SU-DHL-6 (cell line): ENCODE results near the gene SUGCT.

Experiments
- H2AFZ ChIP-seq: fragments of 200-600 bp; sonication (generic); 2 replicates; pipeline ENCODE4 v1.6.1; 2014; ENCODE audit warnings: low read depth, mild to moderate bottlenecking, moderate library complexity, mixed read lengths, antibody characterized with exemption, low read length; ENCODE audit not compliant: severe bottlenecking
- H3F3A ChIP-seq: fragments of 200-600 bp; shearing (Covaris generic); 2 replicates; pipeline ENCODE4 v1.6.0; 2016; ENCODE audit warnings: antibody characterized with exemption, mild to moderate bottlenecking; ENCODE audit not compliant: insufficient read depth
- H3K27ac ChIP-seq: fragments of 200-600 bp; sonication (generic); 2 replicates; pipeline ENCODE4 v1.5.1; 2016; ENCODE audit warnings: low read depth, mild to moderate bottlenecking, low read length, moderate library complexity, mixed read lengths
- H3K27me3 ChIP-seq: fragments of 200-600 bp; sonication (generic), shearing (Covaris generic); 2 replicates; pipeline ENCODE4 v1.6.0; 2014; ENCODE audit warnings: mild to moderate bottlenecking, low read length
- H3K36me3 ChIP-seq: fragments of 200-600 bp; sonication (generic); 2 replicates; pipeline ENCODE4 v1.6.1; 2014; ENCODE audit warnings: mild to moderate bottlenecking, low read length, mixed read lengths
- H3K4me2 ChIP-seq: fragments of 300-600, 200-600 bp; shearing (Covaris generic), sonication (generic); 2 replicates; pipeline ENCODE4 v1.6.0; 2014; ENCODE audit warnings: low read length, low read depth, mild to moderate bottlenecking; ENCODE audit not compliant: poor library complexity, severe bottlenecking
- H3K4me3 ChIP-seq: fragments of 200-600 bp; sonication (generic); 2 replicates; pipeline ENCODE4 v1.5.1; 2014; ENCODE audit warnings: antibody characterized with exemption, low read length, mild to moderate bottlenecking, mixed read lengths; ENCODE audit not compliant: insufficient read depth, poor library complexity, severe bottlenecking
- H3K79me2 ChIP-seq: fragments of 200-600 bp; sonication (generic); 2 replicates; pipeline ENCODE4 v1.6.1; 2014; ENCODE audit warnings: mild to moderate bottlenecking, low read length, moderate library complexity; ENCODE audit not compliant: insufficient read depth
- H3K9ac ChIP-seq: fragments of 200-600 bp; sonication (generic); 2 replicates; pipeline ENCODE4 v1.7.0; 2014; ENCODE audit warnings: mild to moderate bottlenecking, low read length
- H3K9me2 ChIP-seq: fragments of 200-600 bp; sonication (generic); replicated peaks from 2 replicates; pipeline ENCODE4 v1.6.1; 2014; ENCODE audit warnings: low read length; ENCODE audit not compliant: insufficient read depth
- H3K9me3 ChIP-seq: fragments of 200-600 bp; sonication (generic); 2 replicates; pipeline ENCODE4 v1.6.1; 2014; ENCODE audit warnings: low read length, mixed read lengths; ENCODE audit not compliant: insufficient read depth
- H4K20me1 ChIP-seq: fragments of 200-600 bp; sonication (generic); 2 replicates; pipeline ENCODE4 v1.6.1; 2014; ENCODE audit warnings: low read depth, mild to moderate bottlenecking, antibody characterized with exemption, low read length, moderate library complexity, mixed read lengths
- CTCF ChIP-seq: fragments of 200-600 bp; sonication (generic); IDR thresholded peaks from one replicate; pipeline ENCODE4 v1.5.1; 2017; ENCODE audit warnings: antibody characterized with exemption, mild to moderate bottlenecking, low read length, moderate library complexity; ENCODE audit not compliant: insufficient read depth, poor library complexity, severe bottlenecking
- EZH2phosphoT487 ChIP-seq: fragments of 200-600 bp; sonication (generic), shearing (Covaris generic); conservative IDR thresholded peaks from 2 replicates; pipeline ENCODE4 v1.6.1; 2018; ENCODE audit warnings: mild to moderate bottlenecking, antibody characterized with exemption, low read length, moderate library complexity, mixed read lengths

The SUGCT gene

GRCh38 chr7:40755438-40755837 is 620.6 kb downstream of the SUGCT start:
- Histone ChIP-seq H3K9me3 (no peaks in the 10 kb centered on the region), H3K9me2 (no peaks in the 10 kb centered on the region), H3K4me2 (no peak overlapping the region), H3F3A (no peaks in the 10 kb centered on the region), H2AFZ (no peak overlapping the region), H3K27ac (no peak overlapping the region), H3K36me3 (no peaks in the 10 kb centered on the region), H3K4me3 (no peak overlapping the region), H3K27me3 (no peaks in the 10 kb centered on the region), H3K9ac (no peak overlapping the region), H4K20me1 (no peaks in the 10 kb centered on the region), H3K79me2 (no peaks in the 10 kb centered on the region)
- TF ChIP-seq CTCF = no peak
- TF ChIP-seq EZH2phosphoT487 = no peak

DNA sequence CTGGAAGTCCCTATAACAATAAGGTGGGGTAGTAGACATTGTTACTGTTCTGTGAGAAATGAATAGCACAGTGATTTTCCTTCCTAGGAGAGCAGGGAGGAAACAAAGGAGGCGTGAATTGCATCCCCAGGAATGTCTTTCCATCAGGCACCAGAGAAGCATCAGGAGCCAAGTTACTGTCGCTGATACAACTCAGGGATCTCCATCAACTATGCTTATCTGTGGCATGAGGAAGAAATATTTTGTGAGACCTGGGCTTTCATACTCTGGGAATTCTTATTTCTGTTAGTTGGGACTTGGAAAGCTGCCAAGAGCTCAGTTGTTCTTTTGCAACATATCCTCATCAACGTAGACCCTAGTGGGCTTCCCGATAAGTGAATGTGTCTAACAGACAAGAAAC is 622.3 kb downstream of the SUGCT start:
- Histone ChIP-seq H3K27me3 (no peaks in the 10 kb centered on the region), H3K9me3 (no peaks in the 10 kb centered on the region), H3K36me3 (no peaks in the 10 kb centered on the region), H4K20me1 (no peaks in the 10 kb centered on the region), H3K27ac (no peak overlapping the region), H2AFZ (no peak overlapping the region), H3K4me3 (no peak overlapping the region), H3F3A (no peaks in the 10 kb centered on the region; the same call in 1 of the 2 replicates), H3K79me2 (no peaks in the 10 kb centered on the region), H3K4me2 (no peak overlapping the region), H3K9me2 (no peaks in the 10 kb centered on the region), H3K9ac (no peak overlapping the region)
- TF ChIP-seq CTCF = no peak
- TF ChIP-seq EZH2phosphoT487 = no peak

DNA sequence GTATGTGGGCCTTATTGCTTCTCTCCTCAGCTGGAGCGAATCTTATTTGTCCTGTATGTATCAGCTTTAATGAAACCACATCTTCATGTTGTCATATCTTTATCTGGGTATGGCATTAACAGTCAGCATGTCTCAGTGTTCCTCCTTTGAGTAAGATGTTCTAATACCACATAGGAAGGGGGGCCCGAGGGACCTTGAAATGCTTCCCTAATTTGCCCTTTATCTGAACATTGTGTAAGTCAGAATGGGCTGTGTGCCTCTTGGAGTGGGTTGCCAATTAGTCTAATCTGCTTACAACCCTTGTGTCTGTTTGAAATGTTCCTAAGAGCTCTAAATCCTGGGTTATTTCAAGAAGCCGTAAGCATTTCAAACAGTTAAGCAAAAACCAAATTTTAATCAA is 623.8 kb downstream of the SUGCT start:
- no peak overlapping the region for H3K27ac ChIP-seq
- no peak overlapping the region for H3K9ac ChIP-seq
- H2AFZ ChIP-seq = no peak overlapping the region
- H4K20me1 ChIP-seq = no peaks in the 10 kb centered on the region
- no peaks in the 10 kb centered on the region for H3K79me2 ChIP-seq
- H3K27me3 ChIP-seq = no peaks in the 10 kb centered on the region
- no peaks in the 10 kb centered on the region for H3K36me3 ChIP-seq
- no peak overlapping the region for H3K4me3 ChIP-seq
- H3K4me2 ChIP-seq = no peak overlapping the region
- H3K9me3 ChIP-seq = no peaks in the 10 kb centered on the region
- H3K9me2 ChIP-seq = no peaks in the 10 kb centered on the region
- TF ChIP-seq CTCF (no peak), EZH2phosphoT487 (no peak)
- H3F3A ChIP-seq = no peaks in the 10 kb centered on the region; the same call in 1 of the 2 replicates
